Smooth muscle cell of the brain vasculature (primary cell): ENCODE measurements around the gene ROPN1.
"Not testable (repeated sequence)": the region's sequence is repeated elsewhere in the genome, so short reads cannot be mapped to it uniquely, and the experiment has no call there.

Experiments used
- DNase-seq: peaks from one replicate; pipeline ENCODE4 v3.0.0-alpha.2; 2012; ENCODE audit warnings: low read depth, low spot score

Gene ROPN1

GRCh38 chr3:123997543-123997942 is 5.6 kb upstream of the ROPN1 start:
- no peak for DNase-seq

GRCh38 chr3:123993818-123994217 is 1.9 kb upstream of the ROPN1 start:
- DNase-seq: no peak

- no peak for DNase-seq
These were observed 5.5 kb downstream of the ROPN1 start for GRCh38 chr3:123986427-123986826.

GRCh38 chr3:123984957-123985356 is 7.0 kb downstream of the ROPN1 start:
- DNase-seq: no peak

GRCh38 chr3:123984350-123984749 is 7.6 kb downstream of the ROPN1 start:
- DNase-seq: no peak

GRCh38 chr3:123981317-123981716 is 10.6 kb downstream of the ROPN1 start:
- not testable (repeated sequence) for DNase-seq

- no peak for DNase-seq
These were observed 11.4 kb downstream of the ROPN1 start for GRCh38 chr3:123980539-123980938.

GRCh38 chr3:123979525-123980501 is 12.1 kb downstream of the ROPN1 start:
- DNase-seq: not testable (repeated sequence)

GRCh38 chr3:123976904-123977303 is 15.0 kb downstream of the ROPN1 start:
- DNase-seq: not testable (repeated sequence)

GRCh38 chr3:123976181-123976898 is 15.6 kb downstream of the ROPN1 start:
- DNase-seq: not testable (repeated sequence)

- not testable (repeated sequence) for DNase-seq
These were observed 16.9 kb downstream of the ROPN1 start for GRCh38 chr3:123975030-123975429.

- DNase-seq: no peak
These were observed 20.5 kb downstream of the ROPN1 start for GRCh38 chr3:123971406-123971805.

- DNase-seq: not testable (repeated sequence)
These were observed 24.7 kb downstream of the ROPN1 start for GRCh38 chr3:123967260-123967659.

- not testable (repeated sequence) for DNase-seq
These were observed 25.1 kb downstream of the ROPN1 start for GRCh38 chr3:123966799-123967198.

GRCh38 chr3:123964793-123965192 is 27.1 kb downstream of the ROPN1 start:
- DNase-seq: not testable (repeated sequence)

- no peak for DNase-seq
These were observed 30.4 kb downstream of the ROPN1 start for GRCh38 chr3:123961508-123961856.

GRCh38 chr3:123960781-123961507 is 31.0 kb downstream of the ROPN1 start, which contains the start of gene CCDC14:
Gene CCDC14, minus strand, starts transcription at chr3:123961229. Its CDS starts 56 bp downstream, at chr3:123961173.
- DNase-seq: peak; percentile 90

- DNase-seq: no peak
These were observed 38.2 kb downstream of the ROPN1 start for GRCh38 chr3:123953735-123954134.

GRCh38 chr3:123952844-123953520 is 38.9 kb downstream of the ROPN1 start:
- DNase-seq: no peak

GRCh38 chr3:123951522-123952447 is 40.1 kb downstream of the ROPN1 start:
- DNase-seq: no peak
